ENCODE results near the gene COG5.

COG5 gene

DNA sequence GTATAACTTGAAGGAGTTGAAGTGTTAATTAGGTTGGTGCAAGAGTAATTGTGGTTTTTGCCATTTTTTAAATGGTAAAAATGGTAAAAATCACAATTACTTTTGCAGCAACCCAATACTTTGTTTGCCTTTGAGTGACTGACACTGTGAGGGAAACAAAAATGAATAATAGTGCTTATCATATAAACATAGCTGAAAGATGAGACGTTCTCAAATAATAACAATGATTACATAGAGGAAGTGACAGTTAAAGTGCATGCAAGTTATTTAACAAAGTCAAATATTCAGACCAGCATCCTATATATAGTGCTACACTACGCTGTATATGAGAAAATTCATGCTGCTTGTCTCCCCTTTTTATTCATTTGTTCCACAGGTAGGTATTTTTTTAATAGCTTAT is 399.6 kb downstream of the COG5 start (continued):
- TF ChIP-seq ESRRG (CRISPR knock-in tag; IDR thresholded peaks at IDR 0.05), result no peak
- TF ChIP-seq, protein P1, sequence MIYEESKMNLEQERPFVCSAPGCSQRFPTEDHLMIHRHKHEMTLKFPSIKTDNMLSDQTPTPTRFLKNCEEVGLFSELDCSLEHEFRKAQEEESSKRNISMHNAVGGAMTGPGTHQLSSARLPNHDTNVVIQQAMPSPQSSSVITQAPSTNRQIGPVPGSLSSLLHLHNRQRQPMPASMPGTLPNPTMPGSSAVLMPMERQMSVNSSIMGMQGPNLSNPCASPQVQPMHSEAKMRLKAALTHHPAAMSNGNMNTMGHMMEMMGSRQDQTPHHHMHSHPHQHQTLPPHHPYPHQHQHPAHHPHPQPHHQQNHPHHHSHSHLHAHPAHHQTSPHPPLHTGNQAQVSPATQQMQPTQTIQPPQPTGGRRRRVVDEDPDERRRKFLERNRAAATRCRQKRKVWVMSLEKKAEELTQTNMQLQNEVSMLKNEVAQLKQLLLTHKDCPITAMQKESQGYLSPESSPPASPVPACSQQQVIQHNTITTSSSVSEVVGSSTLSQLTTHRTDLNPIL (CRISPR knock-in tag; IDR thresholded peaks at IDR 0.05; ENCODE audit: low read depth), result no peak
- TF ChIP-seq PPARA (CRISPR knock-in tag; IDR thresholded peaks at IDR 0.05; ENCODE audit: borderline replicate concordance), result no peak
- no peak for TF ChIP-seq BACH2 (CRISPR knock-in tag; IDR thresholded peaks at IDR 0.05; ENCODE audit: borderline replicate concordance)

DNA sequence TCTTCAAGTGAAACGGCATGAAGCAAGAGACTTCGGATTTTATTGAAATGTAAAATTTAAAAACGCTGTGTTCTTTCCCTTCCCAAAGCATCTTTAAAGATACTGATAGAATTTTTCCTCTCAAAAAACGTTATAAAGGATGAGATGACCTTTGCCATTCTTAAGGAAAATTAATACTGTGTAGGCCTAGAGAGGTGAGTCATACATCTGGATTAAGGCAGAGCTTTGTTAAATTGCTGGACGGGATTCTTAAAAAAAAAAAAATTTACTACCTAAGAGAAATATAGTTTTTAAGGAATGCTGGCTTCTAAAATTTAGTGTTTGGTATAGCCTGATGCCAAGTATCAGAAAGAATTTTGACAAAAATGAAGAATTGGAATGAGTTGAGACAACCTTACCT is 401.2 kb downstream of the COG5 start:
- no peak for TF ChIP-seq OSR1 (CRISPR knock-in tag; IDR thresholded peaks at IDR 0.05)
- TF ChIP-seq BACH2 (CRISPR knock-in tag; IDR thresholded peaks at IDR 0.05; ENCODE audit: borderline replicate concordance), result no peak
- TF ChIP-seq CSRNP3 (CRISPR knock-in tag; IDR thresholded peaks at IDR 0.05), result no peak
- no peak for TF ChIP-seq TCF4 (CRISPR knock-in tag; IDR thresholded peaks at IDR 0.05; ENCODE audit: borderline replicate concordance)
- TF ChIP-seq ZNF8 (CRISPR knock-in tag; IDR thresholded peaks at IDR 0.05), result no peak
- no peak for TF ChIP-seq POU6F1 (CRISPR knock-in tag; IDR thresholded peaks at IDR 0.05; ENCODE audit: borderline replicate concordance, low read depth)
- no peak for TF ChIP-seq ARNTL (CRISPR knock-in tag; IDR thresholded peaks at IDR 0.05; ENCODE audit: borderline replicate concordance, low read depth)
- TF ChIP-seq TSHZ2 (CRISPR knock-in tag; IDR thresholded peaks at IDR 0.05), result no peak
- ATAC-seq, result peak; percentile 61

DNA sequence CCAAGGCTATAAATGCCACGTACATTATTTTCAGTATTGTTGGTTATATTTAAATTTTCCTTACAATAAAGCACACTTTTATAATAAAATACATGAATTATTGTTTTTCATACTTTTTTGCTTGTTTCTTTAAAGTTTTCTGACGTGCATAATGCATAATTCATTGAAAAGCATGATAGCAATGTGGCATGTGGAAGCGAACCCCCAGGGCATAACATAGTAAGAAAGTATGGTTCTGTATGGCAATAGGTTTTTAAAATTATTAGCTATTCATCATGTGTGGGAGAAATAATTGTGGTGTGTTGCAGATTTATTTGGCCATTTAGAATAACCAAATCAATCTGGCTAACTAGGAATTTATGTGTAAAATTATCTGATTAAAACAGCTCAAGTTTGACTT is 402.3 kb downstream of the COG5 start:
- TF ChIP-seq ARNTL (CRISPR knock-in tag; IDR thresholded peaks at IDR 0.05; ENCODE audit: borderline replicate concordance, low read depth) (no peak), ESRRG (CRISPR knock-in tag; IDR thresholded peaks at IDR 0.05) (no peak), ZNF565 (CRISPR knock-in tag; conservative IDR thresholded peaks at IDR 0.05; ENCODE audit: low read depth) (no peak), OSR1 (CRISPR knock-in tag; IDR thresholded peaks at IDR 0.05) (no peak), ZFP30 (CRISPR knock-in tag; IDR thresholded peaks at IDR 0.05) (no peak), RARB (CRISPR knock-in tag; IDR thresholded peaks at IDR 0.05) (no peak), GLIS3 (CRISPR knock-in tag; IDR thresholded peaks at IDR 0.05) (no peak), CSDC2 (CRISPR knock-in tag; IDR thresholded peaks at IDR 0.05) (no peak), CSRNP3 (CRISPR knock-in tag; IDR thresholded peaks at IDR 0.05) (no peak), TSHZ2 (CRISPR knock-in tag; IDR thresholded peaks at IDR 0.05) (no peak), BACH2 (CRISPR knock-in tag; IDR thresholded peaks at IDR 0.05; ENCODE audit: borderline replicate concordance) (no peak), ZNF70 (CRISPR knock-in tag; IDR thresholded peaks at IDR 0.05) (no peak), PPARA (CRISPR knock-in tag; IDR thresholded peaks at IDR 0.05; ENCODE audit: borderline replicate concordance) (no peak), TOX (CRISPR knock-in tag; IDR thresholded peaks at IDR 0.05; ENCODE audit: borderline replicate concordance) (no peak), SNAI2 (CRISPR knock-in tag; IDR thresholded peaks at IDR 0.05) (no peak), ZFP3 (CRISPR knock-in tag; IDR thresholded peaks at IDR 0.05) (no peak), ZC3H10 (CRISPR knock-in tag; IDR thresholded peaks at IDR 0.05) (no peak)
- TF ChIP-seq, protein P1 (CRISPR knock-in tag; IDR thresholded peaks at IDR 0.05; ENCODE audit: low read depth), result no peak
- TF ChIP-seq, protein P2, sequence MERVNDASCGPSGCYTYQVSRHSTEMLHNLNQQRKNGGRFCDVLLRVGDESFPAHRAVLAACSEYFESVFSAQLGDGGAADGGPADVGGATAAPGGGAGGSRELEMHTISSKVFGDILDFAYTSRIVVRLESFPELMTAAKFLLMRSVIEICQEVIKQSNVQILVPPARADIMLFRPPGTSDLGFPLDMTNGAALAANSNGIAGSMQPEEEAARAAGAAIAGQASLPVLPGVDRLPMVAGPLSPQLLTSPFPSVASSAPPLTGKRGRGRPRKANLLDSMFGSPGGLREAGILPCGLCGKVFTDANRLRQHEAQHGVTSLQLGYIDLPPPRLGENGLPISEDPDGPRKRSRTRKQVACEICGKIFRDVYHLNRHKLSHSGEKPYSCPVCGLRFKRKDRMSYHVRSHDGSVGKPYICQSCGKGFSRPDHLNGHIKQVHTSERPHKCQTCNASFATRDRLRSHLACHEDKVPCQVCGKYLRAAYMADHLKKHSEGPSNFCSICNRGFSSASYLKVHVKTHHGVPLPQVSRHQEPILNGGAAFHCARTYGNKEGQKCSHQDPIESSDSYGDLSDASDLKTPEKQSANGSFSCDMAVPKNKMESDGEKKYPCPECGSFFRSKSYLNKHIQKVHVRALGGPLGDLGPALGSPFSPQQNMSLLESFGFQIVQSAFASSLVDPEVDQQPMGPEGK (CRISPR knock-in tag; IDR thresholded peaks at IDR 0.05; ENCODE audit: borderline replicate concordance), result no peak
- no peak for ATAC-seq
